HG02852 (cell line): ENCODE results near the gene CDCA7.
A peak's percentile ranks its signal among the peaks of the same experiment; 100 is the strongest.
"Not testable (repeated sequence)": the region's sequence is repeated elsewhere in the genome, so short reads cannot be mapped to it uniquely, and the experiment has no call there.

Source experiments
- ATAC-seq: cut with Tn5 transposase; IDR thresholded peaks from one replicate; pipeline ENCODE4 v1.9.1; 2021; ENCODE audit warnings: mild to moderate bottlenecking, moderate library complexity; ENCODE audit not compliant: unreplicated experiment

The CDCA7 gene

DNA sequence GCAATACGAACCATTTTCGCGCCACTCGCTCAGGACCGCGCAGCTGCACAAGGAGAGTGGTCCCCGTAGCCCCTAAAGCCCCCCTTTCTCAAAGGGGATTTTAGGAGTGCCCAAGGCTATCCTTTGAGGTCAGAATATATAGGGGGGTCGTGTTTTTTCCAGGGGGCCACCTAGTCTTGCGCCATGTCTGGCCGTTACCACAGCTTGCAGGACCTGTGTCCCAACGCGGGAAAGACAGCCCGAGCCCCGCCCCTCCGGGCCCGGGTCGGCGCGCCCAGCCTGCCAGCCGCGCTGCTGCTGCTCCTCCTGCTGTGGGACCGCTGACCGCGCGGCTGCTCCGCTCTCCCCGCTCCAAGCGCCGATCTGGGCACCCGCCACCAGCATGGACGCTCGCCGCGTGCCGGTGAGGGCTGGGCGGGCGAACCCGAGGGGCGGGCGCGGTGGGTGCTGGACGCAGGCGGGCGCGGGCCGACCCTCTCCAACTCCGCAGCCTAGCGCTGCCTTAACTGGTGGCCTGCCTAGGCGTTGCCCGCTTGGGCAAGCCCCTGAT is at the start of gene CDCA7:
TSS of gene CDCA7 (plus strand) at position 291 of the 550 bp plus-strand sequence. CDS start at position 383, 92 bp downstream.
- ATAC-seq = peak; percentile 29

DNA sequence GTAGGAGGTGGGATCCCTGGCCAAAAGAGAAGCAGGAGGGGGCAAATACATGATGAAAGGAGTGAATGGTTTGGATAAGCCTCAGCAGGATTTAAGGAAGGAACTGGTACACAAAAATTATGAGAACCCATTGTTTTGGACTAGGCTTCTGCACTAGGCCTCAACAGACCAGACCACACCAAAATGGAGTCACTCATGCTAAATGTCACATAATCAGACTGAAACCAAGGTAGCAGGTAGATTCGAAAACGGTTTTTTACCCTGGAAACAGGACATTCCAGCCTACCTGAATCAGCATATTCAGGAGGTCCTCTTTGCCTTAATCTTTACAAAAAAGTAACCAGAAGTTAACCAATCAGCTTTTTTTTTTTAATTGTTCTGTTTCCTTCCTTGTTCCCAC is 49.4 kb upstream of the CDCA7 start:
- ATAC-seq = no peak

DNA sequence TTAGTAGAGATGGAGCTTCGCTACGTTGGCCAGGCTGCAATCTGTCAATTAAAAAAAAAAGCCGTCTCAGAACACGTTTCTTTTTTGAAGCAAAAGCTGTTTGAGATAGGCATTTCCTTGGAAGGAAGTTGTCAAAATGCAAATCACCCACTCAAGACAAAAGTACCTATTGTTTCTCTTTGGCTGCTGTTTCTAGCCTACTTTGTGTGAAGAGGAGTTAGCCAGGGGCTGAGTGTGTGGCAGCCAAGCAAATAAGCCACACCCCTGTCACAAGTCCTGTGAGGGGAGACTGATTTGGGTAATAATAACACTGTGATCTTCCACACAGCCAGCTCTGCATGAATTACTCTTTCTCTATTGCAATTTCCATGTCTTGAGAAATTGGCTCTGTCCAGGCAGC is 47.4 kb upstream of the CDCA7 start:
- peak; percentile 81 for ATAC-seq

DNA sequence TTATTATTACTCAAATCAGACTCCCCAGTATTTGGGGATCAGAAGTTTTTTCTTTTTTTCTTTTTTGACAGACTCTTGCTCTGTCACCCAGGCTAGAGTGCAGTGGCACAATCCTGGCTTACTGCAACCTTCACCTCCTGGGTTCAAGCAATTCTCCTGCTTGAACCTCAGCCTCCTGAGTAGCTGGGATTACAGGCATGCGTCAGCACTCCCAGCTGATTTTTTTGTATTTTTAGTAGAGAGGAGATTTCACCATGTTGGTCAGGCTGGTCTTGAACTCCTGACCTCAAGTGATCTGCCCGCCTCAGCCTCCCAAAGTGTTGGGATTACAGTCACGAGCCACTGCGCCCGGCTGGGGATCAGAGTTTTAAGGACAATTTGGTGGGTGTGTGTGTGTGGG is 45.3 kb upstream of the CDCA7 start:
- ATAC-seq = not testable (repeated sequence)

DNA sequence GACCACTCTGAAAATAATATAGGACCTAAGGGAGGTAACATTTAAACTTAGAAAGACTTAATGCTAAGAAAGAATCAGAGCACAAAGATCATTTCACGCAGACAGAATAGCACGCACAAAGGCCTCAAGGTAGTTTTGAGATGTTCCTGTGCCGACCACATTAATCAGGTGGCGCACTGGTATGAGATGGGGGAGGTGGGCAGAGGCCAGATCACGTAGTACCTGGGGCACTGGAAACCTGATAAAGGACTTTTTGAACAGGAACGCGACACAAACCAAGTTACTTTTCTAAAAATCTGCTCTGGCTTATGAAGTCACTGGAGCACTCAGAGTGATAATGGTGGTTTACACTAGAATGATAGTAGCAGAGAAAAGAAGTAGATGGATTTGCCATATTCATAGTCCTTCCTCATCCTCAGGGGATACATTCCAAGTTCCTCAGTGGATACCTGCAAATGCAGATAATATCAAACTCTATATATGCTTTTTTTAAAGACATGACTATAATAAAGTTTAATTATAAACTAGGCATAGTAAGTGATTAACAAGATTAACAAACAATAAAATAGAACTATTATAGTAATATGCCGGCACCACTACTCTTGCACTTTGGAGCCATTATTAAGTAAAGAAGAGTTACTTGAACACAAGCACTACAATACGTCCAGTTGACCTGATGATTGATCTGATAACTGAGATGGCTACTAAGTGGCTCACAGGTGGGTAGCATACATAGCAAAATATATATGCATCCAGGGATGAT is 42.6 kb upstream of the CDCA7 start:
- ATAC-seq = no peak

DNA sequence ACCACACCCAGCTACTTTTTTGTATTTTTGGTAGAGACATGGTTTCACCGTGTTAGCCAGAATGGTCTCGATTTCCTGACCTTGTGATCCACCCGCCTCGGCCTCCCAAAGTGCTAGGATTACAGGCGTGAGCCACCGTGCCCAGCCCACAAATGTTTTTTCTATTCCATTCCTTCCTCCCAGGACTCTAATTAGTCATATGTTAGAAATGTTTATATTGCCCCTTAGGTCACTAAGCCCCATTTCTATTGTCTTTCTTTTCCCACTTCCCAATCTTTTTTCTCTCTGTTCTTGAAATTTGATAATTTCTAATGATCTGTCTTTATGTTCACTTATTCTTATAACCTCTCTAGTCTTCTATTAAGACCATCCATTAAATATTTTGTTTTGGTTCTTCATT is 31.3 kb upstream of the CDCA7 start:
- no peak for ATAC-seq

DNA sequence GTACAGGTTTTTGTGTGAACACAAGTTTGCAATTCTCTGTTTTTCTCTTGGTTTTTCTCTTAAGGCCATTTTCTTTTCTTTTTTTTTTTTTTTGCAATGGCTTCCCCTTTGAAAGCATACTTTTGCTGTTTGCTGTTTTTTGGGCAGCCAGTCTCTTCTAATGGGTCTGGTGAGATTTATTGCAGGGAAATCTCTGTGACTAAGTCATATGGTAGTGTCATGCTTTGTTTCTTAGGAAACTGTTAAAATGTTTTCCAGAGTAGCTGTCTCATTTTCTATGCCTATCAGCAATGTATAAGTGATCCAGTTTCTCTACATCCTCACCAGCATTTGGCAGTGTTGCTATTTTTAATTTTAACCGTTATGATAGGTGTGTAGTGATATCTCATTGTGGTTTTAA is 27.9 kb upstream of the CDCA7 start:
- ATAC-seq = no peak

DNA sequence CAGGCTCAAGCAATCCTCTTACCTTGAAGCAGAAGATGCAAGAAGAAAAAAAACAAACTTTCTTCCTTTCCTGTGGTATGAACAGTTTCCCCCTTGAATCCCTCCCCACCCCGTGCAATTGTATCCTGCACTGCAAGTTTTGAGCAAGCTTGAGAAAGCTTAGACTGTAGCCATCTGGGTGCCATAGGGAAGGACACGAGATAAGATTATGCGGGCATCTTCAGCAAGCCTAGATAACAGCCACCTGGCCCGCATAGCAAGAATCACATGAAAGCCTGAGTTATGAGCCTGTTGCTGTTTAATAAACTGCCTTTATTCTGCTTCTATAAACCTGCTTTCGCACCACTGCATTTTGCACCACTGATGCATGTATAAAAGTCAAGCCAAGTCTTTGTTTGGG is 27.3 kb upstream of the CDCA7 start:
- no peak for ATAC-seq

DNA sequence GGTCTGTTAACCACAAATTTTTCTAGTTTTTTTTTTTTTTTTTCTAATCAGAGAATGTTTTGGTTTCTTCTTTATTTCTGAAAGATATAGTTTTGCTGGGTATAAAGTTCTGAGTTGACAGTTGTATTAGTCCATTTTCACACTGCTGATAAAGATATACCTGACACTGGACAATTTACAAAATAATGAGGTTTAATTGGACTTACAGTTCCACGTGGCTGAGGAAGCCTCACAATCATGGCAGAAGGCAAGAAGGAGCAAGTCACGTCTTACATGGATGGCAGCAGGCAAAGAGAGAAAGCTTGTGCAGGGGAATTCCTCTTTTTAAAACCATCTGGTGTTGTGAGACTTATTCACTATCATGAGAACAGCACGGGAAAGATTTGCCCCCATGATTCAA is 21.7 kb upstream of the CDCA7 start:
- not testable (repeated sequence) for ATAC-seq

DNA sequence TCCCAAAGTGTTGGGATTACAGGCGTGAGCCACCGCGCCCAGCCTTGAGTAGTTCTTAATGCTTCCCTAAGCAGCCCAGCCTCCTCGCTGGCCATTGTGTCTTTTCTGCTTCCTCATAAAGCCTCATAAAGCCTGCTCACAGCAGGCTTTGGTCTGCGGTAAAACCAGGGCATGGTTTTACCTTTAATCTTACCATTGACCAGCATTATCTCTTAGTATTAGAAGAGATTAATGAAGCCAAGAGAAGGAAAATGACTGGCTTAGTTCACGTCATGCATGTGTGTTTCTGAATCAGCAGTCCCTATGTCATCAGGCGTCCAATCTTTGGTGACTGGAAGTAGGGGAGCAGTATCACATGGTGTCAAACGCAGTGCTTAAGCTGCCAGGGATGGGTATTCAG is 14.9 kb upstream of the CDCA7 start:
- ATAC-seq = no peak

DNA sequence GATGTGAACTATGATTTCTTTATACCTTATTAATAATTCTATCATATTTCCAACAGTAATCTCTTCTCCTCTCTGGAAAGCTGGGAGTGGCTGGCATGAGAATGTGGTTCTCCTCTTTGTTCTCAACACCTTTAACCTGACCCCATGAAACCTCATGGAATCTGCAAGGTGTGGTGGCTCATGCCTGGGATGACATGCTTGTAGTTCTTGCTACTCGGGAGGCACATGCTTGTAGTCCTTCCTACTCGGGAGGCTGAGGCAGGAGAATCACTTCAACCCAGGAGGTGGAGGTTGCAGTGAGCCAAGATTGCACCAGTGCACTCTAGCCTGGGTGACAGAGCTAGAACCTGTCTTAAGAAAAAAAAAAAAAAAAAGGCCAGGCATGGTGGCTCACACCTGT is 10.8 kb upstream of the CDCA7 start:
- no peak for ATAC-seq

DNA sequence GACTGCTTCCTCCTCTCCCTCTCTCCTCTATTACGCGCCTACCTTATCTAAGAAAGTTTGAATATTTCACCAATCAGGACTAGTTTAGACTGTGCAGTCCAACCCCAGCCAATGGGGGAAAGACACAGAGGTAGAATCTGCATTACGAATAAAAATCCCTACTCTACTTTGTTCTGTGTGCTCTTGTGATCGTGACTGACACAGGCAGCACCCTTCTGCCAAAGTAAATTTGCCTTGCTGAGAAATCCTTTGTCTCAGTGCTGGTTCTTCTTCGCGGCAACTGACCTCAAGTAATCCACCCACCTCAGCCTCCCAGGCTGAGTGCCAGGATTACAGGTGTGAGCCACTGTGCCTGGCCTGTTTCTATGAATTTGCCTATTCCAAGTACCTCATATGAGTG is 8.6 kb upstream of the CDCA7 start:
- ATAC-seq = no peak

DNA sequence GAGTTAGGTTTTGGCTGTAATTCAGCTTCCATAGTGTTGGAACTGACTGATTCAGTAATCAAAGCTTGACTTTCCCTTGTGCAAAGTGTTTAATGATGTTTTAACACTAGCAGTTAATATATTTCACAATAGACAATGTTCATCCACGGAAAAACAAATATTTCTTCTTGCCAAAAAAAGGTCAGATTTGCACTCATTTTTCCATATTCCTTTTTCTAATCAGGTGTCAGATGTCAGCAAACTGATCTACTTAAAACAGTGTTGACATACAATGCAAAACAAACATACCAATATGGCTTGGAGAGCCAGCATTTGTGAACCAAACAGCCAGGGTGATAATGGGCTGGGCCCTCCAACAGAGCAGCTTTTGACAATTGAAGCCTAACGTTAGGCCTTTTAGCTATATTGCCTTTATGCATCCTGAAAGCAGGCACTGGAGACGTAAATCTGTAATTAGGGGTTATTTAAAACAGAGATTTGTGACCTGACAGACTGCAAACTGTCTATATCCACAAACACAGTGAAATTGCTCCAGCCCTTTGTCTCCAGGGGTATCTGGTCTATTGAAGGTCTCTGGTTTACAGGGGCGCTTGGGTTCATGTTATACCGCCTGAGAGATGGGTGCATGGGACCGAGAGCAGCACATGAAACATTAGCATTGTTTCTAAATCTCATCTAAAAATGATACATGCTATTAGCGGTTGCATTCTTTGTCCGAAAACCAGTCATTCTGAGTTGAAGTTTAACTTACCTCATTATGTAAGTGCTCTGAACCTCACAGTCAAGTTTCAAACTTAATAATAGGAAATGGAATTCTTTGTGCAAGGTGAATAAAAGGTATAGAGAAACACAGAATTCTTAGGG is 7.1 kb upstream of the CDCA7 start:
- no peak for ATAC-seq

DNA sequence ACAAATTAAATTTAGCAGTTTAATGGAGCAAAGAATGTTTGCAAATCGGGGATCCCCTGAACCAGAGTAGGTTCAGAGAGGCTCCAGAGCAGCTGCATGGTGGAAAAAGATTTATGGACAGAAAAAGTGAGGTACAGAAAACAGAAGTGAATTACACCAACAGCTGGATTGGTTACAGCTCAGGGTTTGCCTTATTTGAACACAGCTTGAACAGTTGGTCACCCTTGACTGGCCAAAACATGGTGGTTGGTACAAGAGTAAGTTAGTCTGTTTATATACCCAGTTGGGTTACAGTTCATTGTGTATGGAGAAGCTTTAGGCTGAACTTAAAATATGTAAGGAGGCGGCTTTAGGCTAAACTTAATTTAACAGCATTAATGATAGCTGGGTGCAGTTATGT is 5.4 kb upstream of the CDCA7 start:
- ATAC-seq = no peak

DNA sequence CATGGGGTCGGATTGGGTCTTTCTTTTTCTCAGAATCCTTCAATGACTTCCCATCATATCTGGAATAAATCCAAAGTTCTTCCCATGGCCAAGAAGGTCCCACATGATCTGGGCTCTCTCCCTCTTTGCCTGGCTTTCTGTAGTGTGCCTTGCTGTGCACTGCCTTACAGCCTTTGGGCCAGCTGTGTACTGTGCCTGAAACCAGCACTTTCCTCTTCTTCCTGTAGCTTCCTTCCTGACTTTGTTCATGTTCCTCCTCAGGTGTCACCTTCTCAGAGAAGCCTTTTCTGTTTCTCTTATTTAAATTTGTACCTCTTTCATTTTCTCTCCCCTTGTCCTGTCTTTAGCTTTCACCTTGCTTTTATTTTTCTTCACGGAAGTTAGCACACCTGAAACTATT is 4.3 kb upstream of the CDCA7 start:
- no peak for ATAC-seq

DNA sequence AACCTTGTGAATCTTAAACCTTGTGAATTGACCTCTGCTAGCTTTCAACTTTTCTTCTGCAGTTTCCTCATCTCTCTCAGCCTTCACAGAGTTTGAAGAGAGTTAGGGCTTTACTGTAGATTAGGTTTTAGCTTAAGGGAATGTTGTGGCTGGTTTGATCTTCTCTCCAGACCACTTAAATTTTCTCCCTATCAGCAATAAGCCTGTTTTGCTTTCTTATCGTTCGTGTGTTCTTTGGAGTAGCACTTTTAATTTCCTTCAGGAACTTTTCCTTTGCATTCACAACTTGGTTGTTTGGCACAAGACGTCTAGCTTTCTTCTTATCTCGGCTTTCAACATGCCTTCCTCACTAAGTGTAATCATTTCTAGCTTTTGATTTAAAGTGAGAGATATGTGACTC is 2.8 kb upstream of the CDCA7 start:
- no peak for ATAC-seq

DNA sequence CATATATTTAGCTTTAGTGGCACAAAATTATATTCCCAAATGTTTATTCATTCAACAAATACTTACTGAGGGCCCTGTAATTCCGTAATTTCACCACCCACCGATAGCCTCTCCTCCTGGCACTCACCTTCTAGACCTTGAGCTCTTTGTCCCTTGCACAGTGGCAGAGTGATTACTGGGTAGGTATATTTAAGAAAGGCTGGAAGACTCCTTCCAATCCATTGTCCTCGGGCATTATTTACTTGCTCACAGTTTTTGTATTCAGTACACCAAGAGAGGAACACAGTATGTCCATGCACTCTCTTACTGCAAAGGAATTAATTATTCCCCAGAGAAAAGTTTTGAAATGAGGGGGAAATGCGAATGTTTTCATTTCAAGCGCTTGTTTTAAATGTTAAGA is 1.1 kb upstream of the CDCA7 start:
- no peak for ATAC-seq

DNA sequence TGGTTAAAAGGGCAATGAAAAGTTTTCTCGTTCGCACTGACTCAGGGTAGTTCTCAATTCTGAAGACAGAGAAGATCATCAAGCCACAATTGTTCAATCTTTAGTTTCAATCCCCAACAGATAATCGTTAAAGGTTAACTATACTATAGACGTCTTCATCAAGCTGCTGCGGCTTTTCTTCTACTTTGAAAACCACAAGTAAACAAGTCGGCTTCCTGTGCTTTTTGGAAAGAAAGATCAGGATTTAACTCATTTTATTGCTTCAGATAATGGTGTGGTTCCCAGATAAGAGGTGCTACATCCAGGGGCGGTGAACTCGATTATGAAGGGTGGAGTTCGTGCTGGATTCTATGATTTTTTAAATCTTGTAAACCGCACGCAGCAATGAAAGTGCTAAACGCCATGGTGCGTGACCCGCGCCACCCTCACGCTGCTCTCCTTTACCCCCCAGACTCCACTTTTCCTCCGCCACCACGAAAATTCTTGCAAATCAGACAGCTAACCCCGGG is 545 bp upstream of the CDCA7 start:
- peak; percentile 14 for ATAC-seq

DNA sequence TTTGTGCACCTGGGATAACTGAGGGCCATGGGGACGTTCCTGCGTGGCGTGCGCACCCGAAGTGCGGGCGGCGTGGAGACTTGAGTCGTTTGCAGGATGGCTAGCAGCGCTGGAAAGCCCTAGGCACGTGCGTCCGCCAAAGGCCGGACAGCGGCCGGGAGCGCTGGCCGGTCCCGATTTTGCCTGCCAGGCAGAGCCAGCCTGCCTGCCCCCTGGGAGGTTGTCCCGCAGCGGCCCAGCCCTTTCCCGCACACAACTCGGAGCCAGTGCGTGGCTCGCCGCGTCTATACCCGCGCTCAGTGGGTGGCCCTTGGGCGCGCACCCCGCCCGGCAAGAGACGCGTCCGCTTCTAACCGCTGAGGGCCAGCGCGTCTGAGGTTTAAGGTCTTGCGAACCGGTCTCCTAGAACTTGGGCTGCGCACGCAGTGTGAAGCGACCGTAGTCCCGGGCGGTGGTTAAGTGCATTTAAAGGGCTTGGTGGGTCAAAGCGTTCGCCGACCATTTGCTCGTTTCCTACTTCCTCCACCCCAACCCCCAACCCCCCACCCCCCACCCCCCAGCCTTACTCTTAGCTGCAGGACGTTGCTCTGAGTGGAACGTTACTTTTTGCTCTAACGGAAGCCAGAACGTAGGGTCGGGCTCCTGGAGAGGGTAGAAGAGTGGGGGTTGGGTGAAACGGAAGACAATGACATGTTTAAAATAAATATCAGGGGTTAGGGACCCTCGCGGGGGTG is 627 bp downstream of the CDCA7 start:
- peak; percentile 29 for ATAC-seq

DNA sequence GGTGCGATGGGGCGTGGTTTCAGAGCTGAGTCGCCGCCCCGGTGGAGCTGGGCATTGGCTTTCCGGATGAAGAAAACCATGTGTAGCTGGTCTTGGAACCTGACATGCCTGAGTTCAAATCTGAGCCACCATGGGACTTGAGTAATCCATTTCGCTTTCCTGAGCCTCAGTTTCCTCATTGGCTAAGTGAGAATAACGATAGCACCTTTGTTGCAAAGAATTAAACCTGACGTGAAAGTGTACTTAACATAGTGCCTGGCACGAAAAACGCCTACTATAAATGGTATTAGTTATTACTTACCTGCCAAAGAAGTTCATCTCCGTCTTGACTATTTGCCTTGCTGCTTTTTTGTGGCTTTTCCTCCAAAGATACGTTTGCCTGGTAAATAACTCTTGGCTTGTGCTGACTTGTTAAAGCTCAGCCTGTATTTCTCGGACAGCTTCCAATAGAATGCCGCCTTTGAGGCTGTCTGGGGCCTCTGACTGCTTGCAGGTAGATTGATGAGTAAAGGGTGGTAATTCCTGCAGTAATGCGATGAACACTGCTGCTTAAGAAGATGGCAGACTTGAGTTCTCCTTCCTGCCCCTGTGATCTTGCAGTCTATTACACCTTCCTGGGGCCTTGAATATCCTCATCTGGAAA is 1.3 kb downstream of the CDCA7 start:
- no peak for ATAC-seq

DNA sequence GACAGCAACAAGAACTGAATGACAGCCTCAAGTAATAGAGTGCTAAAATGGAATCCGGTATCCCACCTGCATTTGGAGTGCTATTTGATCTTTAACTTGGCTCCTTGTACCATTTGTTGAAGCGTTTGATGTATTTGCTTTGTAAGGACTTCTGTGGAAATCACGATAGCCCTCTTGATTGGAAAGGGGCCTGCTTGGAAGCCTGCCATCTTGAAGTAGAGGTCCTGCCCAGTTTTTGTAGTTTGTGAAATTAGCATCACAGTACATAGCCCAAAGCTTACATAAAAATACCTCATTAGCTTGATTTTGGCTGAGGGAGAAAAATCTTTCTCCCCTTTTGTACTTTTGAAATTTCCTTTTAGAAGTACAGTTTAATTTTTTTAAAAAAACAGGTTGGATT is 2.7 kb downstream of the CDCA7 start:
- no peak for ATAC-seq
